Nephron (organoid): Measurements from ENCODE around the gene TRAPPC5.

Experiments used
- H3K27ac Mint-ChIP-seq, 3 experiments: 2 replicates each; pipeline ENCODE4 v1.8.0; 2020; ENCODE audit warnings: mixed read lengths in 3 of 3, mild to moderate bottlenecking in 2 of 3, moderate library complexity in 1 of 3
- H3K27me3 Mint-ChIP-seq: 2 replicates; pipeline ENCODE4 v1.8.0; 2021; ENCODE audit warnings: low read depth, mild to moderate bottlenecking, moderate library complexity, mixed read lengths
- H3K36me3 Mint-ChIP-seq: 2 replicates; pipeline ENCODE4 v1.8.0; 2020; ENCODE audit warnings: low read depth, mixed read lengths
- H3K4me1 Mint-ChIP-seq: 2 replicates; pipeline ENCODE4 v1.8.0; 2020; ENCODE audit warnings: mixed read lengths
- H3K4me3 Mint-ChIP-seq, 3 experiments: 2 replicates each; pipeline ENCODE4 v1.8.0; 2020; ENCODE audit warnings: mild to moderate bottlenecking in 3 of 3, mixed read lengths in 3 of 3, moderate library complexity in 2 of 3
- H3K9me3 Mint-ChIP-seq: 2 replicates; pipeline ENCODE4 v1.8.0; 2020; ENCODE audit warnings: mixed read lengths
- CTCF ChIP-seq, 3 experiments: fragments of 200-600 bp; sonication (generic); IDR thresholded peaks; one replicate each; pipeline ENCODE4 v1.5.0; 2021; ENCODE audit warnings: antibody characterized with exemption in 3 of 3; ENCODE audit not compliant: unreplicated experiment in 3 of 3

Gene TRAPPC5

DNA sequence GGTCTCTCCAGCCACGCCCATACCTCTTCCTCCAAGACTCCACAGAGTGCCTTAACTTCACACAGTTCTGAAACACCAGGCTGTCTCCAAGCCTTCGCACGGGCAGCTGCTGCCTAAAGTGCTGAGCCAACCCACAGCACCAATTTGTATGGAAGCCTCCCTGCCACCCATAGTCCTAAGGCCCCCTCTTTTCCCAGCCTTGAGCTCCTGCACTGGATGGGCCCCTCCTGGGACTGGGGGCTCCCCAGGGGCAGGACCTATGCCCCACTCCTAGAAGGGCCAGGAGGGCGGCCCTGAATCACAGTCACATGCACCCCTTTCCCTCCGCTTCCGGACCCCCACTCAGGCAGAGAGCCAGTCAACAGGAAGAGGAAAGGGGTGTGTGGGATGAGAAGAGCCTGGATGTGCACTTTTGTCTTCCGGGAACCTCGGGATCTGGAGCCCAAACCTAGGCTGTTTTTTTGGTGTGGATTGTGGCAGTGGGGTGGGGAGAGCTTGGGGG lies 26.4 kb downstream of the TRAPPC5 start:
- H3K4me3 Mint-ChIP-seq, result no peak overlapping the region
- peaks cover 11% of the 10 kb centered on the region for H3K27me3 Mint-ChIP-seq
- no peak overlapping the region for H3K27ac Mint-ChIP-seq
- TF ChIP-seq CTCF (IDR thresholded peaks at IDR 0.05; ENCODE audit: unreplicated experiment in 3 of 3), result no peak
- no peaks in the 10 kb centered on the region for H3K4me1 Mint-ChIP-seq
- H3K36me3 Mint-ChIP-seq, result no peaks in the 10 kb centered on the region
- no peaks in the 10 kb centered on the region for H3K9me3 Mint-ChIP-seq

DNA sequence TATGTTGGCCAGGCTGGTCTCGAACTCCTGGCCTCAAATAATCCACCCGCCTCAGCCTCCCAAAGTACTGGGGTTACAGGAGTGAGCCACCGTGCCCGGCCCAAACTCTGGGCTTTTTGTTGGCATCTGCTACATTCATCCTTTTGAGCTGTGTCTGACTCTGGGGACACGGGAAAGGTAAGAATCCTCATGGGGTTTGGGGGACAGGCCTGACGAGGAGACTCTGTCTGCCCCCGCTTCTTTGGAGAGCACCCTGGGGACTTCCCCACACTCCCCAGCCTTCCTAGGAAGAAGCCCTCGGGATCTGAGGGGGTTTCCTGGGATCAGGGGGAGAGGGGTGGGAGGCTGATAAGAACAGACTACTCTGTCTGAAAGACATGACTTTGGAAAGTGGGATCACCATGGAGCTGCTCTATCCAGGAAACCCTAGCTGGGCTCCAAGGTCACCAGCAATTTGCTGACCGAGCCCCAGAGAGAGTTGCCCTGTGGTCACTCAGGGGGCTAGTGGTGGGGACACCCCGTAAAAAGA lies 29.4 kb downstream of the TRAPPC5 start:
- no peaks in the 10 kb centered on the region for H3K36me3 Mint-ChIP-seq
- peaks cover 6% of the 10 kb centered on the region for H3K27me3 Mint-ChIP-seq
- no peak overlapping the region for H3K27ac Mint-ChIP-seq
- H3K9me3 Mint-ChIP-seq, result no peaks in the 10 kb centered on the region
- H3K4me3 Mint-ChIP-seq, result no peak overlapping the region
- H3K4me1 Mint-ChIP-seq, result no peaks in the 10 kb centered on the region
- TF ChIP-seq CTCF (IDR thresholded peaks at IDR 0.05; ENCODE audit: unreplicated experiment in 3 of 3), result no peak

DNA sequence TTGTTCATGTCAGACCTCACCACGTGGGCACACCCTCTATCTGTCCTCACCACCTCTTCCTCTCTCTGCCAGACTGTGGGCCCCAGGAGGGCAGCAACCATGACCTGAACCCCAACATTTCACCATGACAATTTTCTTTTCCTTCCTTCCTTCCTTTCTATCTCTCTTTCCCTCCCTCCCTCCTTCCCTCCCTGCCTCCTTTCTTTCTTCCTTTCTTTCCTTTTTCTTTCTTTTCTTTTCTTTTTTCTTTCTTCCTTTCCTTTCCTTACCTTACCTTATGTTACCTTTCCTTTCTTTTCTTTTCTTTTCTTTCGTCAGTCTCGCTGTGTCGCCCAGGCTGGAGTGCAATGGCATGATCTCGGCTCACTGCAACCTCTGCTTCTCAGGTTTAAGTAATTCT lies 30.0 kb downstream of the TRAPPC5 start:
- Mint-ChIP-seq H3K9me3 (no peaks in the 10 kb centered on the region), H3K4me1 (no peaks in the 10 kb centered on the region), H3K27ac (no peak overlapping the region), H3K4me3 (no peak overlapping the region), H3K36me3 (no peaks in the 10 kb centered on the region), H3K27me3 (peaks cover 6% of the 10 kb centered on the region)
- TF ChIP-seq CTCF (IDR thresholded peaks at IDR 0.05; ENCODE audit: unreplicated experiment in 3 of 3), result no peak

GRCh38 chr19:7715671-7716070 lies 35.0 kb downstream of the TRAPPC5 start:
- H3K27me3 Mint-ChIP-seq, result peaks cover 10% of the 10 kb centered on the region

GRCh38 chr19:7716762-7717161 lies 36.1 kb downstream of the TRAPPC5 start:
- TF ChIP-seq CTCF (IDR thresholded peaks at IDR 0.05; ENCODE audit: unreplicated experiment in 3 of 3), result no peak
- no peak overlapping the region for H3K27ac Mint-ChIP-seq
- peaks cover 6% of the 10 kb centered on the region for H3K9me3 Mint-ChIP-seq

More at GRCh38 chr19:7715671-7716070, 35.0 kb downstream of the TRAPPC5 start:
- no peaks in the 10 kb centered on the region for H3K4me1 Mint-ChIP-seq
- H3K36me3 Mint-ChIP-seq, result no peaks in the 10 kb centered on the region
- no peak overlapping the region for H3K27ac Mint-ChIP-seq
- no peak for TF ChIP-seq CTCF (IDR thresholded peaks at IDR 0.05; ENCODE audit: unreplicated experiment in 3 of 3)
- peaks cover 6% of the 10 kb centered on the region for H3K9me3 Mint-ChIP-seq
- no peak overlapping the region for H3K4me3 Mint-ChIP-seq

DNA sequence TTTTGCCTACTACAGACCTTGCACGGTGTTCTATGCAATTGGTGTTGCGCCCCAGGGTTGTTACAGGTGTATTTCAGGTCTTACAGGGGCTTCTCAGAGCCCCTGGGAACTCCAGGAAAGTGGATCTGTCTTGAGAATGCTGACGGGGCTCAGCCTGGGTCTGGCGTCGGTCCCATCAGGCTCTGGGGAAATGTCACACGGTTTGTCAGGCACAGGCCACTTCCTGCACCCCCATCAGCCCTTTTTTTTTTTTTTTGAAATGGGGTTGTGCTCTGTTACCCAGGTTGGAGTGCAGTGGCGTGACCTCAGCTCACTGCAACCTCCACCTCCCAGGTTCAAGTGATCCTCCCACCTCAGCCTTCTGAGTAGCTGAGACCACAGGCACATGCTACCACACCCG lies 38.0 kb downstream of the TRAPPC5 start:
- Mint-ChIP-seq H3K4me3 (no peak overlapping the region), H3K27ac (no peak overlapping the region), H3K9me3 (peaks cover 6% of the 10 kb centered on the region), H3K27me3 (peaks cover 17% of the 10 kb centered on the region), H3K4me1 (no peaks in the 10 kb centered on the region), H3K36me3 (no peaks in the 10 kb centered on the region)
- no peak for TF ChIP-seq CTCF (IDR thresholded peaks at IDR 0.05; ENCODE audit: unreplicated experiment in 3 of 3)

More at GRCh38 chr19:7716762-7717161, 36.1 kb downstream of the TRAPPC5 start:
- no peak overlapping the region for H3K4me3 Mint-ChIP-seq
- H3K4me1 Mint-ChIP-seq, result no peaks in the 10 kb centered on the region
- peaks cover 10% of the 10 kb centered on the region for H3K27me3 Mint-ChIP-seq
- H3K36me3 Mint-ChIP-seq, result no peaks in the 10 kb centered on the region
